Testis (tissue), 3 donors: ENCODE measurements around the gene INPP5A. TPM values are rescaled to one million over a fixed set of nuclear protein-coding genes. Genes with fewer than 3 reads are reported as not detected.

ENCODE experiments used
- DNase-seq: peaks from one replicate; pipeline ENCODE4 v3.0.0-alpha.2; 2019
- H3K27ac ChIP-seq, 2 donors: fragments of 200-600 bp; sonication (generic); one replicate each; pipeline ENCODE4 v1.5.1; 2019
- H3K27me3 ChIP-seq: fragments of 200-600 bp; sonication (generic); one replicate; pipeline ENCODE4 v1.5.1; 2019
- H3K36me3 ChIP-seq: fragments of 200-600 bp; sonication (generic); one replicate; pipeline ENCODE4 v1.5.1; 2017; ENCODE audit warnings: low read depth; ENCODE audit errors: missing control alignments
- H3K4me1 ChIP-seq: fragments of 200-600 bp; sonication (generic); one replicate; pipeline ENCODE4 v1.5.1; 2019
- H3K4me3 ChIP-seq, 2 donors: fragments of 200-600 bp; sonication (generic); one replicate each; pipeline ENCODE4 v1.5.1; 2017 to 2019
- H3K9me3 ChIP-seq: fragments of 200-600 bp; sonication (generic); one replicate; pipeline ENCODE4 v1.5.1; 2017
- CTCF ChIP-seq, 3 experiments: fragments of 450-650 bp in 2 of 3; fragments of 200-600 bp in 1 of 3; sonication (generic) in 1 of 3; IDR thresholded peaks; one replicate each; pipeline ENCODE4 v1.5.1; 2016 to 2019; ENCODE audit warnings: antibody characterized with exemption in 3 of 3, mild to moderate bottlenecking in 2 of 3, moderate library complexity in 1 of 3
- POLR2A ChIP-seq: fragments of 450-650 bp; IDR thresholded peaks from one replicate; pipeline ENCODE4 v1.6.1; 2017; ENCODE audit warnings: antibody characterized with exemption, mild to moderate bottlenecking, moderate library complexity
- WGBS, 2 donors: methylation state at CpG; one replicate each; pipeline ENCODE4 v1.1.5; 2018; 5-methylcytosine and 5-hydroxymethylcytosine counted together
- intact Hi-C: fragments of 100-400 bp; cut with DNase I; formaldehyde crosslinking; loops from one replicate; pipeline ENCODE4 v1.15.1; 2023; ENCODE audit warnings: low total_unique reads
- polyA plus RNA-seq: library from polyadenylated mRNA; stranded (reverse); fragments of 350-450 nt; fragmentation: Illumina TruSeq; extraction: RNeasy Lipid Tissue Mini Kit (QIAGEN cat#74804); gene quantifications from one replicate; pipeline ENCODE4 v1.2.3, GENCODE V29; 2014; ENCODE audit warnings: low read depth, low replicate concordance; ENCODE audit not compliant: insufficient read depth
- total RNA-seq, 2 donors: library from RNA; depleted of rRNA; stranded (reverse); fragments of >200 nt; gene quantifications; one replicate each; pipeline ENCODE4 v1.2.3, GENCODE V29; 2016

The INPP5A gene
- total and polyA plus RNA-seq, 3 donors from 2014 or later: 54.1 to 103 (median 73.0) TPM

GRCh38 chr10:132575320-132576201, 38.0 kb downstream of the INPP5A start:
- H3K27ac ChIP-seq: no peak overlapping the region
- TF ChIP-seq CTCF (IDR thresholded peaks at IDR 0.05) (no peak), POLR2A (no peak)
- no peaks in the 10 kb centered on the region for H3K27me3 ChIP-seq
- H3K4me1 ChIP-seq: peaks cover 43% of the 10 kb centered on the region
- intact Hi-C loops: no loop called here
- H3K4me3 ChIP-seq: no peak overlapping the region
- 35% methylated on average over 15 to 21 of the region's 21 CpGs for WGBS, 2 donors
- no peaks in the 10 kb centered on the region for H3K9me3 ChIP-seq
- peak; percentile 64 for DNase-seq
- H3K36me3 ChIP-seq: no peaks in the 10 kb centered on the region

GRCh38 chr10:132576671-132577349, 39.2 kb downstream of the INPP5A start:
- no peak for DNase-seq
- WGBS, 2 donors: 82 to 89% methylated on average over 16 to 19 of the region's 19 CpGs
- intact Hi-C loops: no loop called here
- Histone ChIP-seq H3K27ac (no peak overlapping the region), H3K27me3 (no peaks in the 10 kb centered on the region), H3K9me3 (no peaks in the 10 kb centered on the region), H3K36me3 (no peaks in the 10 kb centered on the region), H3K4me1 (peaks cover 36% of the 10 kb centered on the region), H3K4me3 (no peak overlapping the region)
- TF ChIP-seq POLR2A: no peak
- no peak for TF ChIP-seq CTCF (IDR thresholded peaks at IDR 0.05)

- H3K27me3 ChIP-seq: no peaks in the 10 kb centered on the region
- WGBS, 2 donors: 62 to 85% methylated on average over 16 of the region's 16 CpGs
- H3K36me3 ChIP-seq: no peaks in the 10 kb centered on the region
- TF ChIP-seq CTCF (IDR thresholded peaks at IDR 0.05): peak in 1 of 3 experiments; percentile 15
- no peak for TF ChIP-seq POLR2A
- peak; percentile 74 for DNase-seq
- H3K4me3 ChIP-seq: no peak overlapping the region
- no peaks in the 10 kb centered on the region for H3K9me3 ChIP-seq
- H3K4me1 ChIP-seq: peaks cover 29% of the 10 kb centered on the region
- intact Hi-C loops: no loop called here
- H3K27ac ChIP-seq: no peak overlapping the region
These were observed 39.9 kb downstream of the INPP5A start for GRCh38 chr10:132577350-132578003.

GRCh38 chr10:132578287-132578951, 40.8 kb downstream of the INPP5A start:
- H3K9me3 ChIP-seq: no peaks in the 10 kb centered on the region
- H3K4me1 ChIP-seq: peaks cover 31% of the 10 kb centered on the region
- no peaks in the 10 kb centered on the region for H3K27me3 ChIP-seq
- no peaks in the 10 kb centered on the region for H3K36me3 ChIP-seq
- H3K4me3 ChIP-seq: no peak overlapping the region
- intact Hi-C loops: no loop called here
- 79% methylated on average over 19 of the region's 19 CpGs for WGBS, 2 donors
- TF ChIP-seq CTCF (IDR thresholded peaks at IDR 0.05) (no peak), POLR2A (no peak)
- no peak overlapping the region for H3K27ac ChIP-seq
- no peak for DNase-seq
